Muscle layer of duodenum (tissue), 2 donors: ENCODE measurements around the gene APOLD1.

Experiments
- H3K27ac ChIP-seq: one replicate; pipeline ENCODE4 v1.7.0; 2013; ENCODE audit warnings: mild to moderate bottlenecking, low read length
- H3K27me3 ChIP-seq: one replicate; pipeline ENCODE4 v1.7.0; 2013; ENCODE audit warnings: low read depth, mild to moderate bottlenecking, control low read depth, low read length
- H3K36me3 ChIP-seq, 2 donors: one replicate each; pipeline ENCODE4 v1.7.0; 2013; ENCODE audit warnings: low read length in 2 of 2, control low read depth in 1 of 2, mild to moderate bottlenecking in 1 of 2; ENCODE audit not compliant: insufficient read depth in 2 of 2, control insufficient read depth in 1 of 2
- H3K4me1 ChIP-seq, 2 donors: one replicate each; pipeline ENCODE4 v1.7.0; 2013; ENCODE audit warnings: low read length in 2 of 2, mild to moderate bottlenecking in 2 of 2, control low read depth in 1 of 2, moderate library complexity in 1 of 2; ENCODE audit not compliant: insufficient read depth in 2 of 2, control insufficient read depth in 1 of 2
- H3K4me3 ChIP-seq, 2 donors: one replicate each; pipeline ENCODE4 v1.7.0; 2013; ENCODE audit warnings: low read length in 2 of 2, low read depth in 1 of 2, mild to moderate bottlenecking in 1 of 2
- H3K9me3 ChIP-seq, 2 donors: one replicate each; pipeline ENCODE4 v1.7.0; 2013; ENCODE audit warnings: low read length in 2 of 2, control low read depth in 1 of 2, mild to moderate bottlenecking in 1 of 2; ENCODE audit not compliant: control insufficient read depth in 1 of 2
- donor health status: healthy.

The APOLD1 gene

GRCh38 chr12:12786706-12787601 is 1.5 kb downstream of the APOLD1 start:
- H3K27ac ChIP-seq, result peak overlapping the region; percentile 82

DNA sequence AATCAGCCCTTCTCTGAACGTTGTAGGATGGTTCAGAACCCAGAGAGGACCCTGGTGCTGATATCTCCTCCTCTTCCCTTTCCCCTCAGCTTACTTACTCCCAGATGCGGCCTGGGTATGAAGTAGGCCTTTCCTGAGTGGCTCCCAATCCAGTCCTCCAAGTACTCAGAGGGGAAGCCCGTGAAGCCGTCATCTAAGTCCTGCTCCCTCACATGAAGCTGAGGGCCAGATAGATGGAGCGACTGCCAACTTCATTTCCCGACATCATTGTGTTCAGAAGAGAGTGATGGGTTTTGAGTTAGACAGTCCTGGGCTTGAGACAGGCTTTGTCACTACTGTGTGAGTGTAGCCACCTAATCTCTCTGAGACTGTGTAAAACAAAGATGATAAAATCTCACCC is 2.7 kb downstream of the APOLD1 start:
- Histone ChIP-seq H3K9me3 (no peaks in the 10 kb centered on the region), H3K36me3 (no peaks in the 10 kb centered on the region), H3K4me1 (peaks cover 14 to 30% of the 10 kb centered on the region in 2 donors), H3K27me3 (no peaks in the 10 kb centered on the region), H3K4me3 (peak overlapping the region; percentile 75 to 76), H3K27ac (peak overlapping the region; percentile 82)

More at GRCh38 chr12:12786706-12787601, 1.5 kb downstream of the APOLD1 start:
- Histone ChIP-seq H3K36me3 (no peaks in the 10 kb centered on the region), H3K4me3 (peak overlapping the region; percentile 75 to 76), H3K4me1 (peaks cover 14 to 20% of the 10 kb centered on the region in 2 donors), H3K9me3 (no peaks in the 10 kb centered on the region), H3K27me3 (no peaks in the 10 kb centered on the region)

DNA sequence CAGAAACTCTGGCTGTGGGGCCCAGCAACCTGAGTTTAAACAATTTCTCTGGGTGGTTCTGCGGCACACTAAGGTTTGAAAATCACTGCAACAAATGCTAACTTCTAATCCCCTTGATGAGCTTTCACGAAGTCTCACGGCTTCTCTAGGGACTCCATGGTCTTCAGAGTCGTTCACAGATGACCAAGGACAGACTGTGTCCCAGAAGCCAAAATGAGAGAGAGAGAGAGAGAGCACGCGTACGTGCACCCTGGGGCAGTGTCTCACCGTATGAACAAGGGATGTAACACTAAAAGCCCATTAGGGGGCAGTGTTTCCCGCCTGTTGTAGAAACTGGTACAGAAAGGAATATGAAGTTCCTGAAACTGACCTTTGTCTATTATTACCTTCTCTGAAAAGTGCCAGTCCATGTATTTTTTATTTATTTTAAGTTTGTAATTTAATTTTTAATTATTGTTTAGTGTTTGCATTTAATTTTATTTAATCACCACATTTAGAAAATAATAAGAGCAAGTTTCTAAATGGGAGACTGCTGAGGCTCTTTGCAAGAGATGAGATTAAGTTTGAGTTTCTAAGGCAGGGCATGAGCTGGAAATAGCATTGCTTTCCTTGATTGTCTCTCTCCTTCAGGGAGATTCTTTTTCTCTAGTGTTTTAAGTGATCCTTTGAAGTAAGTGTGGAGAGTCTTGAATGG is 3.4 kb downstream of the APOLD1 start:
- Histone ChIP-seq H3K4me1 (peaks cover 14 to 30% of the 10 kb centered on the region in 2 donors), H3K9me3 (no peaks in the 10 kb centered on the region), H3K27ac (peak overlapping the region; percentile 82)

DNA sequence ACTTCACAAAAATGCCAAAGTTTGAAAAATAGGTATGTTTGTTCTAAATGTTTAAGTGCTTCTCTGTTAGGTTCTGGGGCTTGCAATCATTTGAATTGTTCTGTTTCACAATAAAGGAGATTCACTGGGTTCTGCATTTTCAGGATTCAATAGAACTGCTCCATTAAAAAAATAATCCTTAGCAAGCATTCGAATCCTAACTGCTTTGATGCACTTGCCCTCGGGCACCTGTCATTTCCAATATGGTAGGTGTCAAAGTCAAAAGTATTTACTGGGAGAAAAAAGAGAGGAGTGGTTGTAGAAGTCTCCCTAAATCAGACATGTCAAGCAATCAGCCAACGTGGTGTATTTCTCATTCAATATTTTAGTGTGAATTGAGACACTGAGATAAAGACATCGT is 5.5 kb downstream of the APOLD1 start:
- Histone ChIP-seq H3K4me3 (no peak overlapping the region), H3K9me3 (no peaks in the 10 kb centered on the region), H3K36me3 (no peaks in the 10 kb centered on the region), H3K27me3 (no peaks in the 10 kb centered on the region), H3K27ac (no peak overlapping the region), H3K4me1 (peaks cover 14 to 30% of the 10 kb centered on the region in 2 donors)

More for the DNA sequence above, 3.4 kb downstream of the APOLD1 start:
- H3K27me3 ChIP-seq, result no peaks in the 10 kb centered on the region
- no peaks in the 10 kb centered on the region for H3K36me3 ChIP-seq
- H3K4me3 ChIP-seq, result peak overlapping the region in 1 of 2 donors; percentile 75

- no peaks in the 10 kb centered on the region for H3K36me3 ChIP-seq
- no peaks in the 10 kb centered on the region for H3K27me3 ChIP-seq
- peaks cover 14 to 30% of the 10 kb centered on the region in 2 donors for H3K4me1 ChIP-seq
- H3K9me3 ChIP-seq, result no peaks in the 10 kb centered on the region
- H3K27ac ChIP-seq, result peak overlapping the region; percentile 28
- peak overlapping the region; percentile 30 to 44 for H3K4me3 ChIP-seq
These were observed 6.4 kb downstream of the APOLD1 start for GRCh38 chr12:12791756-12792369.

GRCh38 chr12:12792421-12792820 is 7.0 kb downstream of the APOLD1 start:
- Histone ChIP-seq H3K36me3 (no peaks in the 10 kb centered on the region), H3K9me3 (no peaks in the 10 kb centered on the region)

GRCh38 chr12:12794686-12795085 is 9.2 kb downstream of the APOLD1 start:
- no peak overlapping the region for H3K27ac ChIP-seq
- H3K36me3 ChIP-seq, result no peaks in the 10 kb centered on the region
- H3K4me3 ChIP-seq, result no peak overlapping the region
- H3K9me3 ChIP-seq, result no peaks in the 10 kb centered on the region
- no peaks in the 10 kb centered on the region for H3K27me3 ChIP-seq
- peaks cover 0 to 17% of the 10 kb centered on the region in 2 donors for H3K4me1 ChIP-seq

More at GRCh38 chr12:12792421-12792820, 7.0 kb downstream of the APOLD1 start:
- H3K27ac ChIP-seq, result no peak overlapping the region
- H3K27me3 ChIP-seq, result no peaks in the 10 kb centered on the region
- peaks cover 13 to 29% of the 10 kb centered on the region in 2 donors for H3K4me1 ChIP-seq
- H3K4me3 ChIP-seq, result peak overlapping the region in 1 of 2 donors; percentile 44

- no peaks in the 10 kb centered on the region for H3K36me3 ChIP-seq
- H3K4me1 ChIP-seq, result peaks cover 0 to 17% of the 10 kb centered on the region in 2 donors
- H3K4me3 ChIP-seq, result no peak overlapping the region
- no peaks in the 10 kb centered on the region for H3K27me3 ChIP-seq
- no peaks in the 10 kb centered on the region for H3K9me3 ChIP-seq
- H3K27ac ChIP-seq, result no peak overlapping the region
These were observed 10.7 kb downstream of the APOLD1 start for GRCh38 chr12:12796171-12796570.

- H3K9me3 ChIP-seq, result no peaks in the 10 kb centered on the region
- H3K27me3 ChIP-seq, result no peaks in the 10 kb centered on the region
- H3K4me1 ChIP-seq, result peaks cover 0 to 8% of the 10 kb centered on the region in 2 donors
- no peak overlapping the region for H3K27ac ChIP-seq
- H3K4me3 ChIP-seq, result no peak overlapping the region
- H3K36me3 ChIP-seq, result no peaks in the 10 kb centered on the region
These were observed 11.7 kb downstream of the APOLD1 start for GRCh38 chr12:12796928-12797793.

DNA sequence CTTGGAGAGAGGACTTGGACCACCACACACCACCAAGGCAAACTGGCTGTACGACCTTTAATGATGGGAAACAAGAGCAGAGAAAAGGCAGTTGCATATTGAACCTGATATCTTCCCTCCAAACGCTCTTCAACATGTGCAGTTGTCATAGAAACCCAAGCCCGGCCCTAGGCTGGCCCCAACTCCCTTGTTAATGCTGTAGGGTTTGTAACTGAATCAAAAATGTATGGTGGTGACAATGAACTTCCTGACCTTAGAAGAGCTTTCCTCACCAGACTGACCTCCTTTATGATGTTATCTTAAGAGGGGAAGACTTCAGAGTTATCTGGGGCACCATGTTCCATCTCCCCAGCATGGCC is 12.3 kb downstream of the APOLD1 start:
- no peak overlapping the region for H3K4me3 ChIP-seq
- no peaks in the 10 kb centered on the region for H3K9me3 ChIP-seq
- no peaks in the 10 kb centered on the region for H3K36me3 ChIP-seq
- H3K27ac ChIP-seq, result no peak overlapping the region
- H3K4me1 ChIP-seq, result peaks cover 0 to 2% of the 10 kb centered on the region in 2 donors
- H3K27me3 ChIP-seq, result no peaks in the 10 kb centered on the region
